Subcutaneous adipose tissue (tissue), 4 donors: Measurements from ENCODE around the gene DISC1. TPM values are rescaled to one million over a fixed set of nuclear protein-coding genes. Genes with fewer than 3 reads are reported as not detected.

Experiments
- total RNA-seq, 4 donors: library from RNA; depleted of rRNA; stranded (reverse); fragments of >200 nt; gene quantifications; one replicate each; pipeline ENCODE4 v1.1.0, GENCODE V29; 2016
- TF ChIP-seq, protein P1 (sequence below): fragments of 450-650 bp; IDR thresholded peaks from one replicate; pipeline ENCODE4 v1.5.1; 2016; ENCODE audit warnings: low read depth, mild to moderate bottlenecking, control low read depth, antibody characterized with exemption, moderate library complexity

The DISC1 gene
- total RNA-seq, 4 donors from 2014 or later: 9.8 to 21.6 (median 19.7) TPM

DNA sequence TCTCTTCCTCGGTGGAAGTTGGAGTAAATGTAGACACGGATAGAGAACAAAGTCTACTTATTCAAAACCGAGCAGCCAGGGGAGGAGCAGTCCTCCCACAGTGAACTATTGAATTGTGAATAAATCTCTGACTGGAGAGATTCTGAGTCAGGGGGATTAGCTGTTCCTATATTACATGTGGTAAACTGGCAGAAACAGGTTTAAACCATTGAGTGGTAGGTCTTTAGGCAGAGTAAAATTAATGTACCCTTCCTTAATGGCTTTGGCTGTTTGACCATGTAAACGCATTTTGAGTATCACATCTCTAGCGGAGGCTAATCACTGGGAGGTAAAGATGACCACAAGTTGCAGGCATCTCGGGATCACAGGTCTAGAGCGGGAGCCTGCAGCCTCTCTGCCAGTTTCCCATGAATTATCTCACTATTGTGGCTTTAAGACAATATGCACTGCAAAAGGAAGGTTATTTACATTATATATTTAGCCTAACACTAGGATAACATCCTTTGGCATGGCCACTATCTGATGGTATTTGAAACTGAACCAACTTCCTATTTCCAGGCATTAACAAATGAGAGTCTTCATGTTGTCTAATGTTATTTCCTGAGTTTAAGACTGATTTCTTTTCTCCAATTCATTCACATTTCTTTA, 7.9 kb upstream of the DISC1 start:
- TF ChIP-seq, protein P1, sequence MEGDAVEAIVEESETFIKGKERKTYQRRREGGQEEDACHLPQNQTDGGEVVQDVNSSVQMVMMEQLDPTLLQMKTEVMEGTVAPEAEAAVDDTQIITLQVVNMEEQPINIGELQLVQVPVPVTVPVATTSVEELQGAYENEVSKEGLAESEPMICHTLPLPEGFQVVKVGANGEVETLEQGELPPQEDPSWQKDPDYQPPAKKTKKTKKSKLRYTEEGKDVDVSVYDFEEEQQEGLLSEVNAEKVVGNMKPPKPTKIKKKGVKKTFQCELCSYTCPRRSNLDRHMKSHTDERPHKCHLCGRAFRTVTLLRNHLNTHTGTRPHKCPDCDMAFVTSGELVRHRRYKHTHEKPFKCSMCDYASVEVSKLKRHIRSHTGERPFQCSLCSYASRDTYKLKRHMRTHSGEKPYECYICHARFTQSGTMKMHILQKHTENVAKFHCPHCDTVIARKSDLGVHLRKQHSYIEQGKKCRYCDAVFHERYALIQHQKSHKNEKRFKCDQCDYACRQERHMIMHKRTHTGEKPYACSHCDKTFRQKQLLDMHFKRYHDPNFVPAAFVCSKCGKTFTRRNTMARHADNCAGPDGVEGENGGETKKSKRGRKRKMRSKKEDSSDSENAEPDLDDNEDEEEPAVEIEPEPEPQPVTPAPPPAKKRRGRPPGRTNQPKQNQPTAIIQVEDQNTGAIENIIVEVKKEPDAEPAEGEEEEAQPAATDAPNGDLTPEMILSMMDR: no peak

DNA sequence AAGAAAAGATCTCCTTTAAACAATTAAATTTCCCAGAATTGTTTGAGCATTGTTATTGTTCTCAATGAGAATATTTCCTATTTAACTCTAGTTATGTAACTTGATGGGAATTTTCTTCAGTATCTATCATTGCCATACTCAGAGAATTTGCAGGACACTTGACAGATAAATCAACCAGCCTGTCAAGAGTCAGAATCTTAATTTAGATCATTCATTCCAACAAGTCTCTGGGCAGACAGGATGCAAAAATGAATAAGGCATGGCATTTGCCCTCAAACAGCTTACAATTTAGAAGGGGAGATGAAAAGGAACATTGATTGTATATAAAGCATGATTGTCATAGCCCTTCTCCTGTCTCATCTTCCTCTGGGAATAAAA, 7.3 kb upstream of the DISC1 start:
- TF ChIP-seq, protein P1: no peak

DNA sequence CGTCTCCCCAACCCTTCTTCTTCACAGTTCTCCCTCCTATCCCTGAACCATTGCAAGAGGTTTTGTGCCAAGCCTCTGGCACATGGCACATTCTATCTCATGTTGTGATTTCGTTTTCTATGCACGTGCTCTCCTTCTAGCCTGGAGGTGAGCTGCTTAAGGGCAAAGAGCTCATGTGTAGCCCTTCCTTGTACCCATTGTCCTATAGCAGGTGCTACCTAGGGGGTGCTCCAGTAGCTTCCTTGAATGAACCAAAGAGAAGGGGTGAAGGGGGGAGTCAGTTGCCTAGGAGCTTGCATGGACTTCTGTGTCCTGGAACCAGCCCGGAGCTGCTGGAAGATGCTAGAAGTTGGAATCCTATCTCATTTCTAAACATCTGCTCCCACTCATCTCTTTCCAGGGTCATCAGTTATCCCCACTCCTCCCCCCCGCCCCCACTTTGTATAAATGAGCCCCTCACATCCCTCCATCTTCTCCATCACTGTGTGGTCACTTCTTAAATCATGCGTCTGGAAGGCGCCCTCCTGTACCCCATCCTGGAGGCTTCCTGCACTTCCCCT, 535 bp upstream of the DISC1 start:
- TF ChIP-seq, protein P1: no peak

DNA sequence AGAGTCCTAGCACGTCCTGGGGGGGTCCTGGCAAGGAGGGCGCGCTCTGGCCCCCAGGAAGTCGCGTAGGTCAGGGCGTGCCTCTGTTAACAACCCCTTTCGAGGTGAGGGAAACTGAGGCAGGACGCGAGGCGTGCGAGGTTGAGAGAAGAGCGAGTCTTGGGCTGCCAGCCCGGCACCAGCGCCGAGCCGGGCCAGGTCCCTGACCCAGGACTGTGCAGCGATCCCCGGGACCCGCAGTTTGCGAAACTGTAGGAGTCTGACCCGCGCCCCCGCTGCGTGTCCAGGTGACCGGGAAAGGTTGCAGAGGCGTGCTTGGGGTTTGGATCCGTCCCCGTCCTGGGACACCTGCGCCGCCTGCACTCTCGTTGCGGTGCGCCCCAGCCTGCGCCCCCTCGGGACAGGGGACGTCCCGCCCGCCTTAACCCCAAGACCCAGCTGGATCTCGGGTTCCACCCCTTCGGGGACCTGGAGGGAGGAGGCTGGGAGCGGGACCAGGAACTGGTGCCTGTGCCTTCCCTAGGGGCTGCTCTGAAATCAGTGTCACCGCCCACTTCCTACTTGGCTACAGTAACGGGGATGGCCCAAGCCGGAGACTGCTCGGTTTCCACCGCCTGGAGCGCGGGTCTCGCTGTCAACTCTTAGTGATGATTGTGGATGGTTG, 493 bp downstream of the DISC1 start:
- TF ChIP-seq, protein P1: no peak

DNA sequence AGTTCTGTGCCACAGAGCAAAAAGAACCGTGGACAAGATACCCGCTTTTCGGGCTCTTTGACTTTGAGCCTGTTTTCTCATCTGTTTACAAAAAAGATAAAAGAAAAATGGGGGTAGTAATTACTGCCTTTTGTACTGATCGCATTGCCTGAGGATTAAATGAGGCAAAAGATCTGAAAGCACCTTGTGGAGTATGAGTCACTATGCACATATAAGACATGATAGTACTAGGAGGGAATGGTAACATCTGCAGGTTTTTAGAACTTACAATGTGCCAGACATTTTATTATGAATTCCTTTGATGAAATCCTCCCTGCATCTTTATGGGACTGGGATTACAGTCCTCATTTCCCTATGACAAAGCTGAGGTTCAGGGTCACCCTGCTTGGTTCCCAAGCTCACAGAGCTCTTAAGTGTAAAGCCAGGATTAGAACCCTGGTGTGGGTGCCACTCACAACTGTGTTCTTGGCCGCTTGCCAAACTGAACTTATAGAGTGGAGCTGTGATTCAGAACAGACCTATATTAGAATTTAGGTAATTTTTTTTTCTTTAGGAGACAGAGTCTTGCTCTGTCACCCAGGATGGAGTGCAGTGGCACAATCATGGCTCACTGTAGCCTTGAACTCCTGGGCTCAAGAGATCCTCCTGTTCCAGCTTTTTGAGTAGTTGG, 1.8 kb downstream of the DISC1 start:
- TF ChIP-seq, protein P1: no peak

DNA sequence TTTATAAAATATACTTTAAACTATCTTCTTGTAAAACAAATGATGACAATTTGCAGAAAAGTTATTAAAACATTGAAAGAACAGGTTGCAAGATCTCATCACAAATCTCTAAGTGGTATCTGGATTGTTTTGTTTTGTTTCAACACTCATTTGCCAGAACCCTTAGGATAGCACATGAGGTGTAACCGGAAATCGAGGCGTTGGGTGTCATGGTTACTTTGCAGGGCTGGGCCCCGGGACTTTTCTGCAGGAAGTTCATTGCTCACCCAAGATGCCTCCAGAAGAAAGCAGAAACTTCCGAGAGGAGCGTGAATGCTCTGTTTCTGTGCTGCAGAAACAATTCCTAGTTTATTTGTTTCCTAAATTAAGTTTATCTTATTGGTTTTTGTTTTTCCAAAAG, 2.5 kb downstream of the DISC1 start:
- TF ChIP-seq, protein P1: no peak
